NCI-H748 treated with DMSO at 0.1 percent for 48 hours (cell line): ENCODE results near the gene SLC5A5.
A peak's percentile ranks its signal among the peaks of the same experiment; 100 is the strongest.

Experiments used
- DNase-seq: peaks from one replicate; lab custom pipeline; 2025; lab: John Stamatoyannopoulos, UW

Gene SLC5A5

DNA sequence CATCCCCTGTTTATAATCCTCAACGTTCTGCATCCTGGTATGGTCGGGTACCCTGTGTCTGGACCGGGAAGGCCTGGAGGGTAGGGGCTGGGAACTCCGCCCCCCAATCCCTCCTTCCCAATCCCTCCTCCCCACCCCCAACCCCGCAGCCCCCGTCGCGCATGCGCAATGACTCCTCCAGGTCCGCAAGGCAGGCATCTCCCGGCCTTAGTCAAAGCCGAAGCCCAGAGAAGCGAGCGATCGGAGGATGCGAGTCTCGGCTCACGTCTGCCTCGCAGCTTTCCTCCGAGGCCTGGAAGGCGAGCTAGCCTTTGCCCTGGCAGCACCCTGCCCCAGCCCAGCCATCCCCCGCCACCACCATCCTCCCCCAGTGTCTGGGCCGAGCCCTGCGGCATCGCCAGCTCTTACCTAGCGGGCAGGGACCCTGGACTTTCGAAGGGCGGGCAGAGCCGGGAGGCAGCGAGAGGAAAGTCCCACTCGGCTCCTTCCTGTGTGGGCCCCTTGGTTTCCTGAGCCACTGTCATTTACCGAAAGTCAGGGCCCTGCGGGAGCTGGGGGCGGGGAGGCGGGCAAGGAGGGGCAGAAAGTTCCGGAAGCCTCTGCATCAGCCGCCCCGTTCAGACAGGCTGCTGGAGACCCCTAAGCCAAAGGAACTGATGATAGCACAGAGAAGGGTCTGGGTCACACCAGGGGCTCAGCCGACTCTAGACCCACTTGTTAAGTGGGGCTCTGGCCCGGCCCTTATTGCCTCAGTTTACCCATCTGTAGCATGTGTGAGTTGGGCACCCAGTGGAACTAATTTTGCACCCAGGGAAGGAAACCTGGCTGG is 24.0 kb upstream of the SLC5A5 start, which contains the start of gene JAK3:
JAK3 (minus strand) TSS at position 445 of the 829 bp plus-strand sequence. CDS start 3,565 bp downstream, outside the sequence.
- no peak for DNase-seq

DNA sequence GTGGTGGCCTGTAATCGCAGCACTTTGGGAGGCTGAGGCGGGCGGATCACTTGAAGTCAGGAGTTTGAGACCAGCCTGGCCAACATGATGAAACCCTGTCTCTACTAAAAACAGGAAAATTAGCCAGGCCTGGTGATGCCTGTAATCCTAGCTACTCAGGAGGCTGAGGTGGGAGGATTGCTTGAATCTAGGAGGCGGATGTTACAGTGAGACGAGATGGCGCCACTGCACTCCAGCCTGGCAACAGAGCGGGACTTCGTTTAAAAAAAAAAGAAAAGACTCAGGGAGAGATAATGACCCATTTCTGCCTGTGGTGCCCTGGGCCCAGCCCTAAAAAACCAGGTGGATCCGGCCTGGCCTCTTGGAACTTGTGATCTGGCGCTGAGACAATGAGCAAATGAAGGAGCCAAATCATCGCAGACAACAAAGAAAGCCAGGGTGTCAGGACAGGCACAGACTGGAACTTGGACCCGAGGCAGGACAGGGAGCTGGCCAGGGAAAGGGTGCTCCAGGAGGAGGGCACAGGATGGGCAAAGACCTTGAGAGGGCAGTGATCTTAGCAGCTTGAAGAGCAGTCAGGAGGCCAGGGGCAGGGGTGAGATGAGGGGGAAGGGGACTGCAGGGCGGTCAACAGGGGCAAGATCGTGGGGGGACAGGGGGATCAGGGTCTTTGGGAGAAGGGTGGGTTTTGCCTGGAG is 23.0 kb upstream of the SLC5A5 start:
- DNase-seq, result no peak

DNA sequence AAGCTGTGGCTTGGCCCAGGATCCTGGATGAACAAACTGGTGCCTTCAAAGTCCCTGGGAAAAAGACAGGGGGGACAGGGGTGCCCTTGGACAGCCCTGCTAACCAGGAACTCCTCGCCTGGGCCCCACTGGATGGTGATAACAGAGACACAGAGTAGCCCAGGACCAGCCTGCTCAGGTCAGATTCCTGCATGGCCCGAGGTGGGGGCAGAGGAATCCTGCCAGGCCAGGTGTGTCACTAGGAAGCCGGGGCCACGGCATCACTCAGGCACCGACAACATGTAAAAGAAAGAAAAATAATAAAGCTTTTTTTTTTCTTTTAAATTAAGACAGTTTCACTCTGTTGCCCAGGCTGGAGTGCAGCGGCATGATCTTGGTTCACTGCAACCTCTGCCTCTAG is 17.7 kb upstream of the SLC5A5 start:
- no peak for DNase-seq

DNA sequence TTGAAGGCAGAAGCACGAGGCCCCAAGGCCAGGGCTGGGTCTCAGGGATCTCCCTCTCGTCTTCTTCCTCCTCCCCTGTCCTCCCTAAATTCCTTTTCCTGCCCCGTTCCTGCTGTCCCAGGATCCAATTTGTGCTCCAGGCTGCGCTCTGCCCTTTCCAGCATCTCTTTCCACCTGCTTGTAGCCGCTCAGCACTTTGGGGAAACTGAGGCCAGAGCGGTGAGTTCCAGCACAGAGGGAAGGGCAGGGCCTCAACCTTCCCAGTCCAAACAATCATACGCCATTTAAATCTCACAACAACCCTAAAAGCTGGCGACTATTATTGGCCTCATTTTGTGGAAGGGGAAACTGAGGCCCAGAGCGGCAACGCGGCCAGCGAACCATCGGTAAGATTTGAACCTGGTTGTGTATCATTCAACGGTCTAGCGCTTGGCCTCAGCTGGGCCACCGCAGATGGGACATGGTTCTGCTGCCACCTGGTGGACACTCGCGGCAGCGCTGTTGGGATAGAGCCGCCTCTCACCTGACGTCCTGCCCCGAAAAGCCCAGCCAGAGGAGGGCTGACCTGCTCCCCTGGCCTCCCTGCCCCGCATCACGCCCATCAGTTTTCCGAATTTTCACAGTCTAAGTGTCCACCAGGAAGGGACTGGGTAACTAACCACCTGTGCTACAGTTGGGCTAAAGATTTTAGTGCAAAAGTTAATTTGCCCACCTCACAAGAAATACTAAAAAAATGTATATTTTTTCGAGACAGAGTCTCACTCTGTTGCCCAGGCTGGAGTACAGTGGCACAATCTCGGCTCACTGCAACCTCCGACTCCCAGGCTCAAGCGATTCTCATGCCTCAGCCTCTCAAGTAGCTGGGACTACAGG is 16.2 kb upstream of the SLC5A5 start:
- DNase-seq, result peak; percentile 48

DNA sequence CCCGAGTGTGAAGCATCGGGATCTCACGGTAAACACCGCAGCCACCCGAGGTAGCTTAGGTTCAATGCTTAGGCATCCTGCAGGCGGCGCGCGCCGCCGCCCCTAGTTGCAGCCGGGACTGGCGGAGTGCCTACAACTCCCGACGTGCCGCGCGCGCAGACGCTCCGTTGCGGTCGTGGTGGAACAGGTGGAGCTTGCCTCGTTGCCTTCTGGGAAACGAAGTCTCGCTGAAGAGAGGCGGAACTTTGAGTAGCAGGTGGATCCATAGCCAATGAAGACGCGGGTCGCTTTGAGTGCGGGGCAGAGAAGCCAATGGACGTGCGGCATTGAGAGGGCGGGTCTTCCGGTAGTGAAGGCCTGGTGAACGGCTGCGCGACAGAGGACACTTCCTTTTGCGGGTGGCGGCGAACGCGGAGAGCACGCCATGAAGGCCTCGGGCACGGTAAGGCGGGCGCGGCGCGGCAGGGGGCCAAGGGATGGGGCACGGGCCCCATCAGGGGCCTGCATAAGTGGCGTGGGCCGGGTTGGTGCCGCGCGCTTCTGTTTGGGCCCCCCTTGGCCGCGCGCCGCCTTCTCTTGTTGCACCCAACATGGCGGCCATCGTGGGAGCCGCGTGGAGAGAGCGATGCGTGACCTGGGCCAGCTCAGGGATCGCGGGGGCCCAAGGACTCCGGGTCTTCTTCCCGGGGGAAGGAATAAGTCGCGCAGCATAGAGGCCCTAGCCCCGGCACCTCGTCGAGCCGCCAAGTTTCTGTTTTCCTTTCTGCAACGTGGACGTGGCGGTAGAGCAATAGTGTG is 12.0 kb upstream of the SLC5A5 start, which contains the start of gene RPL18A:
RPL18A (plus strand) TSS at position 378 of the 798 bp plus-strand sequence; CDS start at position 425, 47 bp downstream.
- peak; percentile 90 for DNase-seq

DNA sequence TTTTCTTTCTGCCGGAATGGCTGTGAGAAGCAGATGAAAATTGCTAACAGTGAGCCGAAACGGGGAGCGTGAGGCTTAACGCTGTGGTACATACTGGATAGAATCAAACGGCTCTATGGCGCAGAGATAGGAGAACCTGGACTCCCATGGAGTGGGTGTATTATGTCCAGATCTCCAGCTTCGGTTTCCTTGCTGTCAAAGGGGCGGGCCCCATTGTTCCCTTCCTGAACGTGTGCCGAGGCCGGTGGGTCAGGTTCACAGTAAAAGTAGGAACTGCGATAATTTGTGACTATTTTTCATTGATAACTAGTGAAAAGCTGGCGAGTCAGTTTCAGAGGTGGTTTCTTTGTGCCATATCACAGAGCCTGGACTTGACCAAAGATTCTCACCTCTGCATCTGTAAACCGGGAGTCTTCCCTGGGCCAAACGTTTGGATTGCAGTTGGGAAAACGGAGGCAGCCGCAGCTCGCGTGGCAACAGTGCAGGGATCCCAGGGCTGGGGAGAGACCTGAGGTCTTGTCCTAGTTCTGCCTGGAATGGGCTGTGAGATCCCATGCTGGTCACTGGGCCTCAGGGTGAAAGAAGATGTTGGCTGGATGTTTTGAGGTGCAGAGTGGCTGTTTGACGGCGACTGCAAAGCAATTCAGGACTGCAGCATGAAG is 11.3 kb upstream of the SLC5A5 start:
- DNase-seq, result no peak

DNA sequence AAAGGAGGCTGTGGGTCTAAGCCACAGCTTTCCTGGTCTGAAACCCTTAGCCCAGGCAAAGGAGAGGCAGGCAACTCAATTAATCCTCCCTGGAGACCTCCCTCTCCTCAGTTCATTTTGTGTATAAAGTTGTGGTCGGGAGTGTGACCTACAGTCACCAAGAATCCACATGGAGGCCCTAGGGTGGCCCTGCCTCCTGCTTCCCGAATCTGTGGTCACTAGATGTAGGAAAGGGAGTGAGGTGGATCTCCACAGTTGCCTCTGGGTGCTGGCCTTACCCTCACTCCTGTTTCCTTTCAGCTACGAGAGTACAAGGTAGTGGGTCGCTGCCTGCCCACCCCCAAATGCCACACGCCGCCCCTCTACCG is 10.8 kb upstream of the SLC5A5 start:
- no peak for DNase-seq

DNA sequence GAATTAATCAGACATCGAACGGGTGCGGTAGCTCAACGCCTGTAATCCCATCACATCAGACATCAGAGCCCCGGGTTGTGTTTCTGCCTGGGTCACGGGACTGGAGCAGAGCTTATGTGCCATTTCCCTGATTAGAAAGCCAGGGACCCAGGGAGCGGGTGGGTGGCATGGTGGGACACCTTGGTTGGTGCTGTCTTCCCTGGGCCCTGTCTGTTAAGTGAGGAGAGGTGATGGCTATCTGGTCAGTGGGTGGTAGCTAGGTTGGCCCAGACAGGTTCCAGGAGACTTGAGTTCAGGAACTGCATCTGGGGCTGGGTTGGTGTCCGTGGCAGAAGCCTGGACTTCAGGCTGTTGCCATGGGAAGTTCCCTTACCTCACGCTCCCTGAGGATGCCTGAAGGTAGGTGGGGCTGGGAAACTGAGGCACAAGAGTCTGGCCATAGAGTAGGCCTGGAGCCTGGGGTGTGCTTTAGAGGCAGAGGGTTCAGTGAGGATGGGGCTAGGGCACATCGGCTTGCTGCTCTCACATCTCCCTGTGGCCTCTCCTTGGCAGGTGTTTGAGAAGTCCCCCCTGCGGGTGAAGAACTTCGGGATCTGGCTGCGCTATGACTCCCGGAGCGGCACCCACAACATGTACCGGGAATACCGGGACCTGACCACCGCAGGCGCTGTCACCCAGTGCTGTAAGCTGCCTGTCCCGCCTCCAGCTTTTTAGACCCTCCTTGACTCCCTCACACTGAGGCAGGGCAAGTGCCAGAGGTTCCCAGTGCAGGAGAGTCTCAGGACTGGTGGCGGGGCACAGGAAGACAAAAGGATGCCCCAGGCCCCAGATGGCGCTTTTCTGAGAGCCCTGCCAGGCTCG is 10.0 kb upstream of the SLC5A5 start:
- DNase-seq, result no peak

DNA sequence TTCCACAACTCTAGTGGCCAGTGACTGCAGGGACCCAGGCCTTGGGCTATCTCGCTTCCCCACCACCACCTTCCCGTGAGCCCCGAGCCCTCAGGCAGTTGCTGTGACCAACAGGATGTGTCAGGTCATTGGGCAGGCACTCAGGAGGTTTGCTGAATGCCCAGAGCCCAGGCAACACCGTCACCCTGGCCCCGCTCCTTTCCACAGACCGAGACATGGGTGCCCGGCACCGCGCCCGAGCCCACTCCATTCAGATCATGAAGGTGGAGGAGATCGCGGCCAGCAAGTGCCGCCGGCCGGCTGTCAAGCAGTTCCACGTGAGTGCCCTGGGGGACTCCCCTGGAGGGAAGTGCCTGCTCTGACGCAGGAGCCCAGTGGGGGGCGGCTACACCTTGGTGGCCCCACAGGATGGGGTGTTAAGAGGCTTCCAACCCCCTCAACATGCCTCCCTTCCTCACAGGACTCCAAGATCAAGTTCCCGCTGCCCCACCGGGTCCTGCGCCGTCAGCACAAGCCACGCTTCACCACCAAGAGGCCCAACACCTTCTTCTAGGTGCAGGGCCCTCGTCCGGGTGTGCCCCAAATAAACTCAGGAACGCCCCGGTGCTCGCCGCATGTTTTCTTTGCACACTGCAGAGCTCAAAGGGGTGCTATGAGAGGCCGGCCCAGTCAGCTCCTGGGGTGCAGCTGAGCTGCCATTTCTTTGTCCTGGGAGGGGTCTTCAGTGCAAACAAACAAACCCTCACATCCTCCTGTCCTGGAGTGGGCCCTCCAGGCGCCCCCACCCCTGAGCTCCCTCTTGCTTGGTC is 8.8 kb upstream of the SLC5A5 start:
- no peak for DNase-seq

DNA sequence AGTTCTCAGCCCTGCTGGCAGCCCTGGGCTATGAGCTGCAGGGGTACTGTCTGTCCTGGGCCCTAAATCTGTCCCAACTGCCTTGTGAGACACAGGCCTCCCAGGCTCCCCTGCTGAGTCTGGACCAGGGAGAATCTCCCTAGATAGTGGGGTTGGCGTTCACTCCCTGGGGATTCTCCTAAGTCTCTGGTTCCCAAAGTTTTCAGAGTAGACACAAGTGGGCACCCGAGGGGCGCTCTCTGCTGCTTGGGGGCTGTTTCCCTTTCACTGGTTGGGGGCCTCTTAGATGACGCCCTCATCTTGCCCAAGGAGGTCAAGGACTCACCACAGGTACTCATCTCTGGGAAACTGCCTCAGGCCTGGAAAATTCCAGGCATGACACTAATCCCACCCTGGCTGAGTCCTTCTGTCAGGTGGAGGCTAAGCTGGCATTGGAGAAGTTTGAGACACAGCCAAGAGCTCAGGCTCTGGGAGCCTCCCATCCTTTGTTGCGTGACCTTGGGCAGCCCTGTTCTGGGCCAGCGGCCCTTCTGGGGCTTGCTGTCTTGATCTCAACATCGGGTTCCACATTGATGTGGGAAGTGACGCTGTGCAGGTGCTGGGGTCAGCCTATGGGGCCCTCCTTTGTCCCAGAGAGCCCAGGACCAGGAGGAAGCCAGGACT is 8.1 kb upstream of the SLC5A5 start:
- DNase-seq, result no peak

DNA sequence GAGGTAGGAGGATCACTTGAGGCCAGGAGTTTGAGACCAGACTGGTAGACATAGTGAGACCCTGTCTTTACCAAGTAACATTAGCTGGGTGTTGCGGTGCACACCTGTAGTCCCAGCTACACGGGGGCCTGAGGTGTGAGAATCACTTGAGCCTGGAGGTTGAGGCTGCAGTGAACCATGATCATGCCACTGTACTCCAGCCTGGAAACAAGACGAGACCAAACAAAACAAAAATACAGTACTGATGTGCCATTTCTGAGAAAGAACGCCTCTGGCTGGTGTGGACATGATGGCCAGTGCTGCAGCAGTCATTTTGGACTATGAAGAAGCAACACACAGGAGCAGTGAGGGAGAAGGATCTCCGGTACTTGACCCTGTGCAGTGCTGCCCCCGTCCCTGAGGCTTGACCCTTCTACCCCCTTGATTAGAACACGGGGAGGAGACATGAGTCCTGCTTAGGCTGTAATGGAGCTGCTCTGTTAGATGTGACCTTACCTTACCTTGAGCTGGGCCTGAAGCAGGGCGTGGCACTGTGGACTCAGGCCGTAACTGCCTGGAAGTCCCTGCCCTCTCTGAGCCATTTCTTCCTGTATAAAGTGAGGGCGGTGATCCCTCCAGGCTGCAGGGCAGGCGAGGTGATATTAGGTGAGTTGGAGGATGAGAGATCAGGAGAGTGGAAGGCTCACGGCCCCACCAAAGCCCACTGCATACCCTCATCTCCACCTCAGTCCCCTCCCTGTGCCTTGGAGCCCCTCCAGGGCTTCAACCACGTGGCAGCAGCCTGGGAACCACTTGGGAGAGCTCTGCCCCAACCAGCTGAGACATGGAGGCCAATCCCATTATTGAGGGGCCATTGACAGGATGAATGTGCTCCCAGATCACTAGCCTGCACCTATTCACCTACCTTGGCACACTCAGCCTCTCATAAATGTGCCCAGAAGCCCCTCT is 6.1 kb upstream of the SLC5A5 start:
- DNase-seq, result no peak

DNA sequence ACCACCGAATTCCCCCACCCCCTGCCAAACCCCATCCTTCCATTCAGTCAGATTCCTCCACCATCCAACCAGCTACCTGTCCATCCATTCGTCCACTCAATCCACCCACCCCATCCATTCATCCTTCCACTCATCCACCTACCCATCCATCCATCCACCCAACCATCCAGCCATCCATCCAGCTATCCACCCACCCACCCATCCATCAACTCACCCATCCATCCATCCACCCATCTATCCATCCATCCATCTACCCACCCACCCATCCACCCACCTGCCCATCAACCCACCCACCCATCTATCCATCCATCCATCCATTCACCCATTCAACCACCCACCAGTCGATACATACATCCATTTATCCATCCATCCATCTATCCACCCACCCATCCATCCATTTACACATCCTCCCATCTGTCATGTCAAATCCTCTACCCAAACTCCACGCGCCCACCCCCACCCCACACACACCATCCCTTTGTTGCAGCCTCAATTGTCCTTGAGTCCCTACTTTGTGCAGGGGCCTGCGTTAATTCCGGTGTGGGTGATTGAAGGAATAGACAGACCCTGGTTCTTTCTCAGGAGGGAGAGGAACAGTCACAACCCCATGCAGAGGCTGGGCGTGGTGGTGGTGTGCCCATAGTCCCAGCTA is 5.3 kb upstream of the SLC5A5 start:
- no peak for DNase-seq

DNA sequence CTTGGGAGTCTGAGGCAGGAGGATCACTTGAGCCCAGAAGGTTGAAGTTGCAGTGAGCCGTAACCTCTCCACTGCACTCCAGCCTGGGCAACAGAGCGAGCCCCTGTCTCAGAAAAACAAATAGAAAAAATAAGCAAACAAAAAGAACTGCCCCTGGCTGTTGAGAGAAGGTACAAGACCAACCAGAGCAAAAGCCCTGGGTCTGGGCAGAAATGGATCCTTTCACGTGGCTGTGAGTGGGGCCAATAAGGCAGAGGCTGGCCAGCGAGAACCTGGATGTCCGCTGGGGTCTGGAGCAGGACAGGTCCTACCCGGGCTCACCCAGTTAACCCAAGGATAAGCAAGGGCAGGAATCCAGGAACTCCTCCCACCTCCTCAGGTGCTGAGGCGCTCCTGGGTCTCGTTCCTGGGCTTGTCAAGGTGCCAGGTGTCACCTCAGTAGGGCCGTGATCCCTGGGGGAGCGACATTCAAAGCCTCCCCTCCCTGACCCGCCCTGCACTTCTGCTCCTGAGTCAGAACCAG is 4.7 kb upstream of the SLC5A5 start:
- no peak for DNase-seq

DNA sequence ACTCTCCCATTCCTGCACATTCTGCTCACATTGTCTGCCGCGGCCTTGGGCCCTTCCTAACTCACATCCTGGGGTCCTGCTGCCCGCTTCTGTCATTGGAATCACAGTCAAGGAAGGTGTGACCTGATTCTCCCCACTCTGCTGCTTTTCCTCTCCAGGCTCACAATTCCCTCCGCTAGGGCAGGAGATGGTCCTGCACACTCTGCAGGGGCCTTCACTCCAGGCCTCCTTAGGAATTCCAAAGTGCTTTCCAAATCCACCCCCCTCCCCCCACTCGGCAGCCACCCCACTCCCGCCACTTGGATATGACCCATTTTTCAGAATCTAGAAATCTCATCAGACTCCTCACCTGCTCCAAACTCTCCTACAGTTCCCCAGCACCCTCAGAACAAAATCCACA is 3.1 kb upstream of the SLC5A5 start:
- DNase-seq, result no peak

DNA sequence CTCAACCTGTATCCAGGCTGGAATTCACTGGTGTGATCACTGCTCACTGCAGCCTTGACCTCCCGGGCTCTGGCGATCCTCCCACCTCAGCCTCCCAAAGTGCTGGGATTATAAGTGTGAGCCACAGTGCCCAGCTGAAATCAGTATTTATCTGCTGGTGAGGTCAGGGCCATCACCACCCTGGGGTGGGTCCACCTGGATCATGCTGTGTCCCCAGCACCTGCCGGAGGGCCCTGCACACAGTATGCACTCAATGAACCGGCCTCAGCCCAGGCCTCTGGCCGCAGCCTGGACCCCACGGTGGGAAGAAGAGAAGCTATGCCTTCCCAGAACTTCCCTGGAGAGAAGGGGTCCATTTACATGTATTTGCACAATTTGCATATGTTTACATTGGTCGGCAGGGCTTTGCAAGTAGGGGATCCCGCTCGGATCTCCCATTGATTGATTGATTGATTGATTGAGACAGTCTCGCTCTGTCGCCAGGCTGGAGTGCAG is 2.6 kb upstream of the SLC5A5 start:
- DNase-seq, result no peak
